Heart right ventricle (tissue), 16 donors: Measurements from ENCODE around the gene STK11IP. TPM values are rescaled to one million over a fixed set of nuclear protein-coding genes. Genes with fewer than 3 reads are reported as not detected.

Source experiments
- ATAC-seq, 8 donors: fragments of 200-7000 bp; cut with Tn5 transposase; one replicate each; pipeline ENCODE4 v1.9.1; 2020; ENCODE audit warnings: mild to moderate bottlenecking in 8 of 8, moderate library complexity in 8 of 8, moderate number of reproducible peaks in 1 of 8
- DNase-seq, 2 donors: peaks; one replicate each; pipeline ENCODE4 v3.0.0-alpha.2; 2020
- H3K27ac ChIP-seq, 10 donors: fragments of 200-600 bp; sonication (generic) in 2 of 10; one replicate each; pipeline versions ENCODE4 v1.5.0 to v1.8.0; 2020 to 2022; ENCODE audit warnings: mild to moderate bottlenecking in 3 of 10
- H3K27me3 ChIP-seq, 7 donors: fragments of 200-600 bp; one replicate each; pipeline ENCODE4 v1.8.0; 2021 to 2022; ENCODE audit warnings: mild to moderate bottlenecking in 2 of 7
- H3K36me3 ChIP-seq, 9 donors: fragments of 200-600 bp; sonication (generic) in 1 of 9; one replicate each; pipeline versions ENCODE4 v1.5.0 to v1.8.0; 2020 to 2022; ENCODE audit warnings: mild to moderate bottlenecking in 2 of 9
- H3K4me1 ChIP-seq, 9 donors: fragments of 200-600 bp; sonication (generic) in 1 of 9; one replicate each; pipeline versions ENCODE4 v1.5.0 to v1.8.0; 2020 to 2022; ENCODE audit warnings: mild to moderate bottlenecking in 4 of 9
- H3K4me3 ChIP-seq, 10 donors: fragments of 200-600 bp; sonication (generic) in 2 of 10; one replicate each; pipeline versions ENCODE4 v1.5.0 to v1.8.0; 2020 to 2022; ENCODE audit warnings: mild to moderate bottlenecking in 7 of 10, moderate library complexity in 2 of 10
- H3K9me3 ChIP-seq, 11 donors: fragments of 200-600 bp in 10 of 11; sonication (generic) in 2 of 11; one replicate each; pipeline versions ENCODE4 v1.5.0 to v1.8.0; 2013 to 2022; ENCODE audit warnings: mild to moderate bottlenecking in 2 of 11, control low read depth in 1 of 11, moderate library complexity in 1 of 11
- WGBS, 2 donors: extraction: QIAGEN DNeasy Blood & Tissue Kit; methylation state at CpG; one replicate each; pipeline ENCODE4 v1.1.7; 2013; ENCODE audit warnings: inconsistent platforms in 1 of 2; 5-methylcytosine and 5-hydroxymethylcytosine counted together
- intact Hi-C, 10 donors: fragments of 100-400 bp; cut with DNase I; formaldehyde crosslinking; loops; one replicate each; pipeline versions ENCODE4 v1.11.1 to v1.14.2; 2022
- polyA plus RNA-seq, 2 donors: library from polyadenylated mRNA; stranded (reverse); fragments of 200-250 nt; gene quantifications; one replicate each; pipeline ENCODE4 v1.2.3, GENCODE V29; 2013
- total RNA-seq, 10 donors: library from RNA; stranded (reverse); fragmentation: NEBNext Ultra II Directional in 3 of 10; extraction: Animal tissue kit (Norgen Biotek cat#: 25700) in 3 of 10; gene quantifications; one replicate each; pipeline versions ENCODE4 v1.2.1 to v1.2.4, GENCODE V29; 2021 to 2023
- TF ChIP-seq, protein P1 (sequence below), 9 donors: fragments of 200-600 bp; sonication (generic) in 2 of 9; IDR thresholded peaks; one replicate each; pipeline versions ENCODE4 v1.5.0 to v1.8.0; 2021 to 2022; ENCODE audit warnings: antibody characterized with exemption in 9 of 9, mild to moderate bottlenecking in 5 of 9, moderate library complexity in 1 of 9
- donor health status: Arrhythmogenic right ventricular cardiomyopathy.
- donor health status: ischemic (EF 13 %, LVEDD 7.1; RV severe dilation, severe dysfunction).
- donor health status: healthy with polysubstance abuse.
- donor health status: DM: no; HTN: yes; CAD: no.
- donor health status: DM: no; HTN: no; CAD: no.
- donor health status: ischemic (EF 25% LVEDD 6.9; RV normal size, moderate dysfunction).
- donor health status: ischemic (EF 25% LVEDD 5.7; RV mildly dilated, moderate dysfunction).
- donor health status: healthy.
- donor health status: DM: yes; HTN: yes; CAD: no.
- donor health status: Ischemic cardiomyopathy.
- donor health status: ischemic (EF 35%, LVEDD 5.7; RV mildly dilated, moderate dysfunction).
- donor health status: nonischemic (EF 11% LVEDD 7.7; RV severe dilation, severe dysfunction).
- donor health status: DM: yes; HTN: yes; CAD: no.
- donor health status: PGD.
- donor health status: ischemic (EF 29% LVEDD 5.4; RV normal size, mild dysfunction).
- donor health status: nonischemic (EF 23%, LVEDD 6.1; RV moderate dilation, normal function).

Gene STK11IP
- total and polyA plus RNA-seq, 12 donors = 7.2 to 27.4 (median 13.4) TPM

- no peak overlapping the region for H3K4me3 ChIP-seq
- intact Hi-C loops = no loop called here
- DNase-seq = no peak
- peaks cover 0 to 82% (median 33%) of the 10 kb centered on the region in 9 donors for H3K36me3 ChIP-seq
- no peaks in the 10 kb centered on the region for H3K9me3 ChIP-seq
- no peaks in the 10 kb centered on the region for H3K27me3 ChIP-seq
- 89 to 94% methylated on average over 5 of the region's 5 CpGs for WGBS, 2 donors
- TF ChIP-seq, protein P1, sequence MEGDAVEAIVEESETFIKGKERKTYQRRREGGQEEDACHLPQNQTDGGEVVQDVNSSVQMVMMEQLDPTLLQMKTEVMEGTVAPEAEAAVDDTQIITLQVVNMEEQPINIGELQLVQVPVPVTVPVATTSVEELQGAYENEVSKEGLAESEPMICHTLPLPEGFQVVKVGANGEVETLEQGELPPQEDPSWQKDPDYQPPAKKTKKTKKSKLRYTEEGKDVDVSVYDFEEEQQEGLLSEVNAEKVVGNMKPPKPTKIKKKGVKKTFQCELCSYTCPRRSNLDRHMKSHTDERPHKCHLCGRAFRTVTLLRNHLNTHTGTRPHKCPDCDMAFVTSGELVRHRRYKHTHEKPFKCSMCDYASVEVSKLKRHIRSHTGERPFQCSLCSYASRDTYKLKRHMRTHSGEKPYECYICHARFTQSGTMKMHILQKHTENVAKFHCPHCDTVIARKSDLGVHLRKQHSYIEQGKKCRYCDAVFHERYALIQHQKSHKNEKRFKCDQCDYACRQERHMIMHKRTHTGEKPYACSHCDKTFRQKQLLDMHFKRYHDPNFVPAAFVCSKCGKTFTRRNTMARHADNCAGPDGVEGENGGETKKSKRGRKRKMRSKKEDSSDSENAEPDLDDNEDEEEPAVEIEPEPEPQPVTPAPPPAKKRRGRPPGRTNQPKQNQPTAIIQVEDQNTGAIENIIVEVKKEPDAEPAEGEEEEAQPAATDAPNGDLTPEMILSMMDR (IDR thresholded peaks at IDR 0.05) = no peak
- peaks cover 0 to 14% (median 0%) of the 10 kb centered on the region in 9 donors for H3K4me1 ChIP-seq
- no peak for ATAC-seq
- H3K27ac ChIP-seq = peak overlapping the region in 1 of 10 donors; percentile 50
Observed at GRCh38 chr2:219603771-219604170, 6.1 kb downstream of the STK11IP start.

- Histone ChIP-seq H3K4me1 (peaks cover 0 to 14% (median 10%) of the 10 kb centered on the region in 9 donors), H3K27me3 (no peaks in the 10 kb centered on the region), H3K9me3 (no peaks in the 10 kb centered on the region), H3K36me3 (peaks cover 0 to 95% (median 36%) of the 10 kb centered on the region in 9 donors), H3K27ac (peak overlapping the region in 1 of 10 donors; percentile 27), H3K4me3 (no peak overlapping the region)
- intact Hi-C loops = no loop called here
- DNase-seq (no peak), ATAC-seq (peak in 1 of 8 donors; percentile 2)
- WGBS, 2 donors = 74 to 81% methylated on average over 6 of the region's 6 CpGs
- TF ChIP-seq, protein P1 (IDR thresholded peaks at IDR 0.05) = no peak
Observed at GRCh38 chr2:219605607-219605954, 7.9 kb downstream of the STK11IP start.

DNA sequence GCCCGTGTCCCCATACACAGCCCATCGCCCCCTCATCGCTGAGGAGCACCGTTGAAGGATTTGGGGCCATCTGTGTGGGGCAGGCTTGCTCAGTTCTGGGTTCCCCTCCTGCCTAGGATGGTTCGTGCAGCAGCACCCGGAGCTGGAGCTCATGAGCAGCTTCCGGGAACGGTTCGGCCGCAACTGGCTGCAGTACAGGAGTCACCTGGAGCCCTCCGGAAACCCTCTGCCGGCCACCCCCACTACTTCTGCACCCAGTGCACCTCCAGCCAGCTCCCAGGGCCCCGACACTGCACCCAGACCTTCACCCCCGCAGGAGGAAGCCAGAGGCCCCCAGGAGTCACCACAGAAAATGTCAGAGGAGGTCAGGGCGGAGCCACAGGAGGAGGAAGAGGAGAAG is 10.3 kb downstream of the STK11IP start:
- Histone ChIP-seq H3K27me3 (no peaks in the 10 kb centered on the region), H3K4me1 (peaks cover 0 to 20% (median 14%) of the 10 kb centered on the region in 9 donors), H3K4me3 (no peak overlapping the region), H3K27ac (no peak overlapping the region), H3K9me3 (no peaks in the 10 kb centered on the region), H3K36me3 (peaks cover 0 to 88% (median 38%) of the 10 kb centered on the region in 9 donors)
- intact Hi-C loops = no loop called here
- DNase-seq (no peak), ATAC-seq (no peak)
- 93% methylated on average over 15 of the region's 15 CpGs for WGBS, 2 donors
- TF ChIP-seq, protein P1 (IDR thresholded peaks at IDR 0.05) = no peak

DNA sequence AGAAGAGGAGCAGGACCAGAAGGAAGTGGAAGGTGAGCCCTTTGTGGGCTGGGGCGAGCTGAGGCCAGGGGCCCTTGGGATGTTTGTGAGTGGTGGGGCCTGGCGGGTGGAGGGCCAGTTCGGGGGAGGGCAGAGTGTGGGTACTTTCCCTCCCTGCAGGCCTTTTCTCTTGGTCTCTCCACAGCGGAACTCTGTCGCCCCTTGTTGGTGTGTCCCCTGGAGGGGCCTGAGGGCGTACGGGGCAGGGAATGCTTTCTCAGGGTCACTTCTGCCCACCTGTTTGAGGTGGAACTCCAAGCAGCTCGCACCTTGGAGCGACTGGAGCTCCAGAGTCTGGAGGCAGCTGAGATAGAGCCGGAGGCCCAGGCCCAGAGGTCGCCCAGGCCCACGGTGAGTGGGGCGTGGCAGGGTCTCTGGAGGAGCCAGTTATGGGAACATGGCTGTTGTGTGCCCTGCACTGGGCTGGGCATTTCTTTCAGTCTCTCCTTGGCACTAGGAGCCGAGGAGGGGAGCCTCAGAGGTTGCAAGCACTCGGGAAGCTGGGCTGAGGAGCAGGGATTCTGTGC is 10.8 kb downstream of the STK11IP start:
- Histone ChIP-seq H3K27me3 (no peaks in the 10 kb centered on the region), H3K27ac (peak overlapping the region in 4 of 10 donors; percentile 76 to 87 (median 80)), H3K4me3 (no peak overlapping the region), H3K36me3 (peaks cover 0 to 83% (median 38%) of the 10 kb centered on the region in 9 donors), H3K4me1 (peaks cover 0 to 20% (median 14%) of the 10 kb centered on the region in 9 donors), H3K9me3 (no peaks in the 10 kb centered on the region)
- intact Hi-C loops = no loop called here
- 89 to 92% methylated on average over 14 to 15 of the region's 15 CpGs for WGBS, 2 donors
- peak in 1 of 8 donors; percentile 6 for ATAC-seq
- TF ChIP-seq, protein P1 (IDR thresholded peaks at IDR 0.05) = no peak
- no peak for DNase-seq
